HG03060 (cell line): ENCODE measurements around the gene ZBTB7B.
"Not testable (repeated sequence)": the region's sequence is repeated elsewhere in the genome, so short reads cannot be mapped to it uniquely, and the experiment has no call there.

Experiments
- ATAC-seq: cut with Tn5 transposase; IDR thresholded peaks from one replicate; pipeline ENCODE4 v1.9.1; 2021; ENCODE audit warnings: low read depth, moderate number of reproducible peaks; ENCODE audit not compliant: unreplicated experiment

Gene ZBTB7B

GRCh38 chr1:154986736-154987135 lies 15.9 kb upstream of the ZBTB7B start:
- not testable (repeated sequence) for ATAC-seq

GRCh38 chr1:154987326-154987725 lies 15.3 kb upstream of the ZBTB7B start:
- no peak for ATAC-seq

- no peak for ATAC-seq
Measured at GRCh38 chr1:154988058-154988954, 14.3 kb upstream of the ZBTB7B start.

GRCh38 chr1:154989195-154989860 lies 13.3 kb upstream of the ZBTB7B start:
- ATAC-seq, result no peak

- ATAC-seq, result no peak
Measured at GRCh38 chr1:154990276-154990675, 12.3 kb upstream of the ZBTB7B start.

- no peak for ATAC-seq
Measured at GRCh38 chr1:154992721-154993571, 9.7 kb upstream of the ZBTB7B start.

- no peak for ATAC-seq
Measured at GRCh38 chr1:154993572-154994268, 8.9 kb upstream of the ZBTB7B start, which contains the start of gene LENEP. Gene LENEP, plus strand, starts transcription at chr1:154993586. Its CDS starts 22 bp downstream, at chr1:154993608.

- no peak for ATAC-seq
Measured at GRCh38 chr1:154994269-154994587, 8.4 kb upstream of the ZBTB7B start.

- no peak for ATAC-seq
Measured at GRCh38 chr1:154994591-154994990, 8.0 kb upstream of the ZBTB7B start.

GRCh38 chr1:154995301-154995983 lies 7.2 kb upstream of the ZBTB7B start:
- ATAC-seq, result not testable (repeated sequence)

- no peak for ATAC-seq
Measured at GRCh38 chr1:154996966-154997701, 5.5 kb upstream of the ZBTB7B start.

GRCh38 chr1:154998201-154998780 lies 4.3 kb upstream of the ZBTB7B start:
- ATAC-seq, result no peak

GRCh38 chr1:154998818-154999570 lies 3.6 kb upstream of the ZBTB7B start:
- no peak for ATAC-seq

- ATAC-seq, result no peak
Measured at GRCh38 chr1:154999571-155000410, 2.8 kb upstream of the ZBTB7B start.

- ATAC-seq, result no peak
Measured at GRCh38 chr1:155000411-155000725, 2.2 kb upstream of the ZBTB7B start.

GRCh38 chr1:155000726-155001424 lies 1.7 kb upstream of the ZBTB7B start:
- ATAC-seq, result no peak

- no peak for ATAC-seq
Measured at GRCh38 chr1:155001425-155001674, 1.3 kb upstream of the ZBTB7B start.
